HUES64 (cell line): ENCODE data around the gene EXOC3. TPM values are rescaled to one million over a fixed set of nuclear protein-coding genes. Genes with fewer than 3 reads are reported as not detected.
"Not testable (repeated sequence)": the region's sequence is repeated elsewhere in the genome, so short reads cannot be mapped to it uniquely, and the experiment has no call there.

Experiments
- H3K27ac ChIP-seq: 2 replicates; pipeline ENCODE4 v1.7.0; 2013; ENCODE audit warnings: low read depth, low read length, inconsistent platforms
- H3K27me3 ChIP-seq: 2 replicates; pipeline ENCODE4 v1.6.1; 2013; ENCODE audit warnings: mild to moderate bottlenecking, low read length; ENCODE audit not compliant: insufficient read depth
- H3K36me3 ChIP-seq: 2 replicates; pipeline ENCODE4 v1.6.1; 2013; ENCODE audit warnings: mild to moderate bottlenecking, low read length; ENCODE audit not compliant: insufficient read depth
- H3K4me1 ChIP-seq: 2 replicates; pipeline ENCODE4 v1.6.1; 2013; ENCODE audit warnings: mild to moderate bottlenecking, low read length, moderate library complexity; ENCODE audit not compliant: insufficient read depth
- H3K4me3 ChIP-seq: 2 replicates; pipeline ENCODE4 v1.5.1; 2013; ENCODE audit warnings: mild to moderate bottlenecking, low read length, moderate library complexity
- H3K9ac ChIP-seq: 2 replicates; pipeline ENCODE4 v1.6.1; 2013; ENCODE audit warnings: mild to moderate bottlenecking, low read depth, low read length
- H3K9me3 ChIP-seq: 2 replicates; pipeline ENCODE4 v1.6.1; 2013; ENCODE audit warnings: low read depth, low read length; ENCODE audit not compliant: insufficient read depth
- WGBS: fragments of 150-250, 120-280 bp; methylation state at CpG from one replicate; pipeline ENCODE4 v1.1.7; 2013; ENCODE audit warnings: missing lambda C conversion rate; 5-methylcytosine and 5-hydroxymethylcytosine counted together
- polyA plus RNA-seq, 2 experiments: library from polyadenylated mRNA; stranded (reverse); fragments of 50-300 nt; gene quantifications; one replicate each; pipeline ENCODE4 v1.2.3, GENCODE V29; 2013

EXOC3 gene
- polyA plus RNA-seq (2013, experiment 1 of 2), result 28.1 TPM
- polyA plus RNA-seq (2013, experiment 2 of 2), result 26.7 TPM

GRCh38 chr5:442335-443238, at the start of gene EXOC3:
TSS of gene EXOC3 (plus strand) at chr5:443176. CDS start at chr5:446206, 3,030 bp downstream.
- H3K27ac ChIP-seq, result no peak within 1 kb of the TSS
- H3K9ac ChIP-seq, result peak within 1 kb of the TSS; percentile 83
- 8% methylated on average over 72 of the region's 73 CpGs for WGBS
- H3K9me3 ChIP-seq, result no peaks in the 10 kb centered on the region
- H3K27me3 ChIP-seq, result no peaks in the 10 kb centered on the region
- H3K36me3 ChIP-seq, result peaks cover 13% of the 10 kb centered on the region
- peak within 1 kb of the TSS; percentile 91 for H3K4me3 ChIP-seq
- 0 out of 2 replicates have a peak, but pooled peaks cover 6% of the 10 kb centered on the region for H3K4me1 ChIP-seq

DNA sequence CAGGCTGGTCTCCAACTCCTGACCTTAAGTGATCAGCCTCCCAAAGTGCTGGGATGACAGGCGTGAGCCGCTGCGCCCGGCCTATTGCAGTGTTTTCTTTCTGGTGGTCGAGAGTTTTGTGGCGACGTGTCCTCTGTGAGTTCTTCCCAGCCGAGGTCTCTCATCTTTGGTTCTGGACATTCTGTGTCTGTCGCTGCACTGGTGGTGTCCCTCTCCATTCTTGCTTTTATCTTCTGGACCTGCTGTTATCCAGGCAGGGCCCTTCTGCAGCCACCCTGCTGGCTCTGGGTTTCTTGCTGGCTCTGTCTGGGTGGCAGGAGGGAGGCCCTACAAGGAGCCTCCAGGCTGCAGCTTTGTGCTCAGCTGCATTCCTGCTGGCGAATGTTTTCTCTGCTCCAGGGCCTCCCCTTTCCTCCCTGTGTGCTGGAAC, 49.1 kb upstream of the EXOC3 start:
- Histone ChIP-seq H3K9ac (no peak overlapping the region), H3K4me3 (no peak overlapping the region), H3K9me3 (no peaks in the 10 kb centered on the region), H3K27me3 (no peaks in the 10 kb centered on the region), H3K27ac (no peak overlapping the region), H3K4me1 (peaks cover 11% of the 10 kb centered on the region; the same call in 1 of the 2 replicates), H3K36me3 (no peaks in the 10 kb centered on the region)
- 76% methylated on average over 10 of the region's 10 CpGs for WGBS

DNA sequence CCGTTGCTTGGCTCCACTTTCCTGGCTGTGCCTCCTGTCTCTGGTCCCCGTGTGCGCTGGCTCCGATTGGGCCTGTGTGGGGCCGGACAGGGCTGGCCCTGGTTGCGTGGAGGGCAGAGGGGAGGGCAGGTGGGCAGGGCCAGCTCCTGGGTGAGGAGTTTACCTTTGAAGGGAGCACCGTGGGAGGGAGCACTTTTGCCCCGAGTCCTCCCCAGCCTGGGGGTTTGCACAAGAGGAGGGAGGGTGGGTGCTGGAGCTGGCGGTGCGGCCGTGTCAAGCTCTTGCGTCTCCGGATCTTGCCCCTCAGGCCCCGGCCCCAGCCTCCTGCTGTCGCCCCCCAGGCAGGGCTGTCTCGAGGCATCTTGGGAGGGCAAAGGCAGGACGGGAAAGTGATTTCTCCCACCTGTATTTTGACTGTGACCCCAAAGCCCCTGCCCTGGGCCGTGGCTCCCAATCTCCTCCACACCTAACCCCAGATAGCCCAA, 48.3 kb upstream of the EXOC3 start:
- 85% methylated on average over 18 of the region's 18 CpGs for WGBS
- Histone ChIP-seq H3K4me1 (peaks cover 15% of the 10 kb centered on the region; the same call in 1 of the 2 replicates), H3K27me3 (0 out of 2 replicates have a peak, but pooled peaks cover under 1% of the 10 kb centered on the region), H3K9ac (no peak overlapping the region), H3K36me3 (no peaks in the 10 kb centered on the region), H3K4me3 (no peak overlapping the region), H3K27ac (no peak overlapping the region), H3K9me3 (no peaks in the 10 kb centered on the region)

- WGBS, result 86% methylated on average over 21 of the region's 21 CpGs
- Histone ChIP-seq H3K27me3 (peaks cover 6% of the 10 kb centered on the region), H3K9ac (no peak overlapping the region), H3K27ac (no peak overlapping the region; the same call in 1 of the 2 replicates), H3K9me3 (no peaks in the 10 kb centered on the region), H3K36me3 (no peaks in the 10 kb centered on the region), H3K4me1 (peaks cover 16% of the 10 kb centered on the region), H3K4me3 (no peak overlapping the region)
Observed at GRCh38 chr5:395156-395920, 47.6 kb upstream of the EXOC3 start.

DNA sequence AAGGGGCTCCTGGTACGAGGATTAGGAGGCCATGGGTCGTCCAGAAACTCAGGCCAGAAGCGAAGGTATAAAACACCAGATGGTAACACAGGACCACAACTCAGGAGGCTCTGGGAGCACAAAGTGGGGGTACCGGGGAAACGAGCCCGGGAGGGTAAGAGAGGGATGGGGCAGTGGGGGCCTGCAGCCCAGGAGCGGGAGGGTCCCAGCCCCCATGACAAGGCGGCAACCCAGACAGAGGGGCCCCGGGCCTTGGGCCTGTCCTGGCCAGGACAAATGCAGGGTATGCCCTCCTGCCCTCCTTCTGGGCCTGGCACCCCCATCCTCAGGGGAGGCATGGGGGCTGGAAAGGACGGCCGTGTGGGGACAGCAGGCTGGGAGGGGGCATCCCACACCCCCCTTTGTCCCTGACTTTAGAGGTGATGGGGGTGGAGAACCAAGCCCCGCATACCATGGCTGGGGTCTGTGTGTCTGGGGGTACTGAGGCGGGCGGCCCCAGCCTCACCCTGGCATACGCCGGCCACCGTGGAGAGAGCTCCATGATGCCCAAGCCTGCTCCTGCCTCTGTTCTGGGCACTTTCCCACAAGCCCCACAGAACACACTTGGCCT, 47.0 kb upstream of the EXOC3 start:
- Histone ChIP-seq H3K4me3 (no peak overlapping the region), H3K4me1 (peaks cover 13% of the 10 kb centered on the region), H3K9me3 (no peaks in the 10 kb centered on the region), H3K27ac (no peak overlapping the region), H3K9ac (no peak overlapping the region), H3K36me3 (no peaks in the 10 kb centered on the region), H3K27me3 (peaks cover 10% of the 10 kb centered on the region)
- WGBS, result 91% methylated on average over 17 of the region's 17 CpGs

DNA sequence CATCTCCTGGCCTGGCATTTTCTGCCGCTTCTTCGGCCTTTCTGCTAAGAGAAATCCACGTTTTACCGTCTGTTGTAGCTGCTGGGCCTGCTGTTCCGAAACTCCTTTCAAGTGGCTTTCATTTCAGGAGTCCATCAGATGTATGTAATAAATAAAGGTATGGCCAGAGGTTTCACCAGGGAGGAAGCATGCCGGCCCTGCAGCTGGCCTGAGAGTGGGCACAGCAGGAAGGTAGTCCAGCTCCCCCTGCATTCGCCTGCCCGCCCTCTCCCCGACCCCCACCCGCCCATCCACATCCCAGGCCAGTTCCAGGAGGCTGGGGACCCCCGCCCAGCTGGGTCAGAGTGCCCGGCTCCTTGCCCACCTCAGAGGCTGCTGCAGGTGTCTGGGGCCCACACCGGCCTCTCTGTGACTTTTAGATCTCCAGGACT, 46.4 kb upstream of the EXOC3 start:
- no peak overlapping the region for H3K4me3 ChIP-seq
- H3K27me3 ChIP-seq, result peaks cover 10% of the 10 kb centered on the region
- H3K9ac ChIP-seq, result no peak overlapping the region
- H3K4me1 ChIP-seq, result peaks cover 13% of the 10 kb centered on the region
- WGBS, result 84% methylated on average over 12 of the region's 13 CpGs
- H3K9me3 ChIP-seq, result no peaks in the 10 kb centered on the region
- H3K36me3 ChIP-seq, result no peaks in the 10 kb centered on the region
- no peak overlapping the region for H3K27ac ChIP-seq

DNA sequence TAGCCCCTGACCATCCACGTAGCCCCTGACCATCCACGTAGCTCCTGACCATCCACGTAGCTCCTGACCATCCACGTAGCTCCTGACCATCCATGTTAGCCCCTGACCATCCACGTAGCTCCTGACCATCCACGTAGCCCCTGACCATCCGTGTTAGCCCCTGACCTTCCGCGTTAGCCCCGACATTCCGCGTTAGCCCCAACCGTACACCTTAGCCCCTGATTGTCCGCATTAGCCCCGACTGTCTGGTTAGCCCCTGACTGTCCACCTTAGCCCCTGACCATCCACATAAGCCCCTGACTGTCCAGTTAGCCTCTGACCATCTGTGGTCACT, 44.9 kb upstream of the EXOC3 start:
- H3K9ac ChIP-seq, H3K9me3 ChIP-seq, H3K36me3 ChIP-seq, H3K4me3 ChIP-seq, H3K27ac ChIP-seq: not testable (repeated sequence)
- peaks cover 13% of the 10 kb centered on the region for H3K4me1 ChIP-seq
- WGBS, result 85% methylated on average over 15 of the region's 15 CpGs
- peaks cover 12% of the 10 kb centered on the region for H3K27me3 ChIP-seq

DNA sequence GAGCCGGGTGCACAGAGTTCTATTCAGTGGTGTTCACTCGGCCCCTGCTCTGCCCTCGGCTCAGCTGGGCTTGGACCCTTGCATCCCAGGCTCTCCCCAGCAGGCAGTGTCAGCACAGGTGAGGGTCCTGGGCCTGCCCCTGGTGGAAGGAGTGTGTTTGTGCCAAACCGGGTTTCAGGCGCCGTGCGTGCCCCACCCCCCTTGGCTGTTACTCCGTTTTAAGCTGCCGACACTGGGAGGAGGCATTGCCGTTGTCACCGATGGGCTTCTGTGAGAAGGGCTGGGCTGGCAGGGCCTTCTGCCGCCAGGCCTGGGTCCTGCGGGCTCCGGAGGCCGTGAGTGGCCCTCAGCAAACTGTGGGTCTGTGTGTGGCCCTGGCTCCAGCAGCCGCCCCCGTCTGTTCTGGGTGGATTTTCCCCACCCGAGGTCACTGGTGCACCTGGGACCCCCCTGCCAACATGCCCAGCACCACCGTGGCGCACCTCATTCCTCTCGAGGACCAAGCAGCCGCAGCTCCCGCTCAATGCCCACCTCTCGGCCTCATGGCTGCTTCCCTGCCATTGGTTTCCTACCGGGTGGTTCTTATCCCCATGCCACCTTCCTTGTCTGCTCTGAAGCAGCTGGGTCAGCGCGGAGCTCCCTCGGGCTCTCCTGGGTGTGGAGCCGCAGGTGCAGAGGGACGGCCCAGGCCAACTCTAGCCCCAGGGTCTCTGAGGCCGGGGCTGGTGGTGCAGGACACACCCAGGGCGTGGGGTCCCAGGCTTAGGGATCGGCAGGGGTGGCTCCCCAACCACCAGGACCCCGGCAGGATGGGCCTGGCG, 44.3 kb upstream of the EXOC3 start:
- 91% methylated on average over 35 of the region's 35 CpGs for WGBS
- no peaks in the 10 kb centered on the region for H3K9me3 ChIP-seq
- H3K4me1 ChIP-seq, result peaks cover 13% of the 10 kb centered on the region
- no peak overlapping the region for H3K4me3 ChIP-seq
- H3K9ac ChIP-seq, result no peak overlapping the region
- H3K27me3 ChIP-seq, result peaks cover 12% of the 10 kb centered on the region
- no peaks in the 10 kb centered on the region for H3K36me3 ChIP-seq
- H3K27ac ChIP-seq, result no peak overlapping the region; the same call in 1 of the 2 replicates

DNA sequence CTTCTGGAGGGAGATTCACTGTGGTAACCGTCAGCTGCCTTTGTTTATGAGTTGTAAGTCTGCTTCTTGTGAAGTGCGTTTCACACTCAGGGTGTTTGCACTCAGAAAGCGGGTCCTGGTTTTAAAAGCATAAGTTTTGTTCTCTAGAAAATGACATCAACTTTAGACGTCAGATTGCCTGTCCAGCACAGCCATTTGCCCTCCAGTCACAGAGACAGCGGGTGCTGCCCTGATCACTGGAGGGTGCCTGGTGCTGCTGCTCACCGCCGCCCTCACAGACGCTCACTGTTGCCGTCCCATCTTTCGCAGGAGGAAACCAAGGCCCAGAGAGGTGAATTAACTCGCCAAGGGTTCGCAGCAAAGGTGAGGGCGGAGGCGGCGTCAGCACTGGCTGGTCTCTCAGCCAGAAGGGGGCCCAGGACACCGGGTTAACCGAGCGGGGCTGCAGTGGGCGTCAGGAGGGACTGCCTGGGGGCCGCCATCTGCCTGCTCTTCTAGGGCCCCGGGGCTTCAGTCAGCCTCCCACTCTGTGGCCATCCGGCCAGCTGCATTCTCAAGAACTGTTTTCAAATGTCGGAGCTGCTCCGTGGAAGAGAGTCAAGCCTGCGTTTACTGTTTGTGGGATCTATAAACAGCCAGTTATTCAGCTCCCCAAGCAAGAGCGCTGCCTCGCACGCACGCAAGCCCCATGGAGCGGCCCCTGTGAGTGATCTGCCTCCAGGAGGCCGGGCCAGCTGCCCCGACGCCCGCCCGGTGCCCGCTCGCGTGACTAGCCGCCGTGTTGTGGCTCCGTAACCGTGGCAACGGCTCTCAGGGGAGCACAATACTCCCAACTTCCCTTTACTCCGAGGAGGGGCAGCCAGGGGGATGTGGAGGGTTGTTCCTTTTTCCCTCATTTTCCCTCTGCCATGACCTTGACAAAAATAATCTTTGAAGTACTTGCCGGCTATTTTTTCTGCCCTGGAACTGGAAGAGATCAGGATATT, 43.4 kb upstream of the EXOC3 start:
- 49% methylated on average over 44 of the region's 45 CpGs for WGBS

More for the DNA sequence above, 43.4 kb upstream of the EXOC3 start:
- H3K9me3 ChIP-seq, result no peaks in the 10 kb centered on the region
- H3K4me1 ChIP-seq, result peaks cover 13% of the 10 kb centered on the region
- no peaks in the 10 kb centered on the region for H3K36me3 ChIP-seq
- peak overlapping the region; percentile 61 for H3K9ac ChIP-seq
- H3K4me3 ChIP-seq, result peak overlapping the region; percentile 28
- peaks cover 12% of the 10 kb centered on the region for H3K27me3 ChIP-seq
- H3K27ac ChIP-seq, result peak overlapping the region; percentile 80
